Astrocyte of the cerebellum (primary cell): ENCODE results near the gene CLIP4.

Experiments
- DNase-seq: peaks from one replicate; pipeline ENCODE4 v3.0.0-alpha.2; 2011; ENCODE audit warnings: low read depth
- H3K4me3 ChIP-seq: 2 replicates; pipeline ENCODE4 v1.5.1; 2011; ENCODE audit warnings: mild to moderate bottlenecking, low read depth, low read length, moderate library complexity
- CTCF ChIP-seq: IDR thresholded peaks from 2 replicates; pipeline ENCODE4 v1.5.1; 2012; ENCODE audit warnings: low read length, low read depth, moderate library complexity, mild to moderate bottlenecking; ENCODE audit errors: missing control alignments
- in situ Hi-C: cut with HindIII; loops from 2 replicates; pipeline ENCODE4 v1.10.0; 2017; ENCODE audit warnings: low sequenced_read_pairs

The CLIP4 gene

GRCh38 chr2:29182920-29183319 is 67.7 kb downstream of the CLIP4 start:
- in situ Hi-C loops, result no loop called here
- no peak for DNase-seq
- no peak overlapping the region for H3K4me3 ChIP-seq
- no peak for TF ChIP-seq CTCF

DNA sequence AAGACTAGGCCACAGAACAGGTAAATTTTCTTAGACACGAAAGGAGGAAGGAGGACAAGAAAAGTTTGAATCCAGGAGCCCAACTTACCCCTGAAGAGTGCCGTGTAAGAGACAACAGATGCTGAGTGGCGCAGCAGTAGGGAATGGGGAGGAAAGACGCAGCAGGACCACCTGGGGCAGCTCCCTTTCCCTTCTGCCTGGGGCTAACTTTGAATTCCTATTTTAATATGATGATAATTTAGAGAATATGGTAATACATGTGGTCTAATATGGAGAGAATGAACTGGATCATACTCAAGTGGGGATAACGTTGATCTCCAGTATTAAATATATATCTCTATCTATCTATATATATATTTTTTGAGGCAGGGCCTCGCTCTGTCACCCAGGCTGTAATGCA is 69.3 kb downstream of the CLIP4 start:
- no peak for TF ChIP-seq CTCF
- no peak for DNase-seq
- in situ Hi-C loops, result no loop called here
- no peak overlapping the region for H3K4me3 ChIP-seq

- DNase-seq, result no peak
- in situ Hi-C loops, result no loop called here
- no peak overlapping the region for H3K4me3 ChIP-seq
- TF ChIP-seq CTCF, result no peak
These were observed 71.6 kb downstream of the CLIP4 start for GRCh38 chr2:29186817-29187216.

GRCh38 chr2:29187926-29188325 is 72.7 kb downstream of the CLIP4 start:
- TF ChIP-seq CTCF, result no peak
- in situ Hi-C loops, result no loop called here
- no peak overlapping the region for H3K4me3 ChIP-seq
- DNase-seq, result no peak

- in situ Hi-C loops, result no loop called here
- no peak overlapping the region for H3K4me3 ChIP-seq
- TF ChIP-seq CTCF, result no peak
- no peak for DNase-seq
These were observed 73.8 kb downstream of the CLIP4 start for GRCh38 chr2:29189052-29189451.

GRCh38 chr2:29191817-29192216 is 76.6 kb downstream of the CLIP4 start:
- DNase-seq, result no peak
- no peak for TF ChIP-seq CTCF
- H3K4me3 ChIP-seq, result no peak overlapping the region
- in situ Hi-C loops, result loop anchor here (10.0 kb wide), 2 partner anchors 177 to 237 kb away; no protein-coding TSS in a partner anchor

- in situ Hi-C loops, result loop anchor here (10.0 kb wide), 2 partner anchors 178 to 238 kb away; no protein-coding TSS in a partner anchor
These were observed 77.3 kb downstream of the CLIP4 start for GRCh38 chr2:29192526-29192925.

More at GRCh38 chr2:29192526-29192925, 77.3 kb downstream of the CLIP4 start:
- no peak overlapping the region for H3K4me3 ChIP-seq
- DNase-seq, result no peak
- no peak for TF ChIP-seq CTCF
